NB4 (cell line): ENCODE measurements around the gene RAB43.

Experiments used
- MYC ChIP-seq: IDR thresholded peaks from 2 replicates; pipeline ENCODE4 v1.6.1; 2011; ENCODE audit warnings: low read depth, low read length
- TF ChIP-seq, protein P1 (sequence below): IDR thresholded peaks from one replicate; pipeline ENCODE4 v1.5.1; 2012; ENCODE audit warnings: low read depth, low read length

DNA sequence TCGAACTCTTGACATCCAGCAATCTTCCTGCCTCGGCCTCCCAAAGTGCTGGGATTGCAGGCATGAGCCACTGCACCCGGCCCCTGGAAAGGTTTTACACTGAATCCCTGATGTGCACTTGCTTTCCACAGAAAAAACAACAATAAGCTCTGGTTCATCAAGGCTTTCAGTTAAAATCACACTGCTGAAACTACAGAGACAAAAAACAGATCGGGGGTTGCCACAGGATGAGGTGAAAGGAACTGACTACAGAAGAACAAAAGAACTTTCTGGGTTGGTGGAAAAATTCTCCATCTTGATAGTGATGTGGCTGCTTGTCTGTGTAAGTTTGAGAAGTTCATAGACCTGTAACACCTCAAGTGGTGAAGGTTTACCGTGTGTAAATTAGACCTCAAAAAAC, 2.9 kb downstream of the RAB43 start:
- TF ChIP-seq, protein P1, sequence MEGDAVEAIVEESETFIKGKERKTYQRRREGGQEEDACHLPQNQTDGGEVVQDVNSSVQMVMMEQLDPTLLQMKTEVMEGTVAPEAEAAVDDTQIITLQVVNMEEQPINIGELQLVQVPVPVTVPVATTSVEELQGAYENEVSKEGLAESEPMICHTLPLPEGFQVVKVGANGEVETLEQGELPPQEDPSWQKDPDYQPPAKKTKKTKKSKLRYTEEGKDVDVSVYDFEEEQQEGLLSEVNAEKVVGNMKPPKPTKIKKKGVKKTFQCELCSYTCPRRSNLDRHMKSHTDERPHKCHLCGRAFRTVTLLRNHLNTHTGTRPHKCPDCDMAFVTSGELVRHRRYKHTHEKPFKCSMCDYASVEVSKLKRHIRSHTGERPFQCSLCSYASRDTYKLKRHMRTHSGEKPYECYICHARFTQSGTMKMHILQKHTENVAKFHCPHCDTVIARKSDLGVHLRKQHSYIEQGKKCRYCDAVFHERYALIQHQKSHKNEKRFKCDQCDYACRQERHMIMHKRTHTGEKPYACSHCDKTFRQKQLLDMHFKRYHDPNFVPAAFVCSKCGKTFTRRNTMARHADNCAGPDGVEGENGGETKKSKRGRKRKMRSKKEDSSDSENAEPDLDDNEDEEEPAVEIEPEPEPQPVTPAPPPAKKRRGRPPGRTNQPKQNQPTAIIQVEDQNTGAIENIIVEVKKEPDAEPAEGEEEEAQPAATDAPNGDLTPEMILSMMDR: no peak
- TF ChIP-seq MYC: no peak
